GM12801 (cell line): ENCODE results near the gene FAM90A1.
"Not testable (repeated sequence)": the region's sequence is repeated elsewhere in the genome, so short reads cannot be mapped to it uniquely, and the experiment has no call there.

Source experiments
- TF ChIP-seq, protein P1 (sequence below): IDR thresholded peaks from one replicate; pipeline ENCODE4 v1.5.1; 2011; ENCODE audit warnings: control low read depth; ENCODE audit not compliant: insufficient read length; ENCODE audit errors: extremely low read depth

The FAM90A1 gene, protein sequence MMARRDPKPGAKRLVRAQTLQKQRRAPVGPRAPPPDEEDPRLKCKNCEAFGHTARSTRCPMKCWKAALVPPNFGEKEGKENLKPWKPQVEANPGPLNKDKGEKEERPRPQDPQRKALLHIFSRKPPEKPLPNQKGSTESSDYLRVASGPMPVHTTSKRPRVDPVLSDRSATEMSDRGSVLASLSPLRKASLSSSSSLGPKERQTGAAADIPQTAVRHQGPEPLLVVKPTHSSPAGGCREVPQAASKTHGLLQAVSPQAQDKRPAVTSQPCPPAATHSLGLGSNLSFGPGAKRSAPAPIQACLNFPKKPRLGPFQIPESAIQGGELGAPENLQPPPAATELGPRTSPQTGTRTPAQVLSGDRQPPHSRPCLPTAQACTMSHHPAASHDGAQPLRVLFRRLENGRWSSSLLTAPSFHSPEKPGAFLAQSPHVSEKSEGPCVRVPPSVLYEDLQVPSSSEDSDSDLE

DNA sequence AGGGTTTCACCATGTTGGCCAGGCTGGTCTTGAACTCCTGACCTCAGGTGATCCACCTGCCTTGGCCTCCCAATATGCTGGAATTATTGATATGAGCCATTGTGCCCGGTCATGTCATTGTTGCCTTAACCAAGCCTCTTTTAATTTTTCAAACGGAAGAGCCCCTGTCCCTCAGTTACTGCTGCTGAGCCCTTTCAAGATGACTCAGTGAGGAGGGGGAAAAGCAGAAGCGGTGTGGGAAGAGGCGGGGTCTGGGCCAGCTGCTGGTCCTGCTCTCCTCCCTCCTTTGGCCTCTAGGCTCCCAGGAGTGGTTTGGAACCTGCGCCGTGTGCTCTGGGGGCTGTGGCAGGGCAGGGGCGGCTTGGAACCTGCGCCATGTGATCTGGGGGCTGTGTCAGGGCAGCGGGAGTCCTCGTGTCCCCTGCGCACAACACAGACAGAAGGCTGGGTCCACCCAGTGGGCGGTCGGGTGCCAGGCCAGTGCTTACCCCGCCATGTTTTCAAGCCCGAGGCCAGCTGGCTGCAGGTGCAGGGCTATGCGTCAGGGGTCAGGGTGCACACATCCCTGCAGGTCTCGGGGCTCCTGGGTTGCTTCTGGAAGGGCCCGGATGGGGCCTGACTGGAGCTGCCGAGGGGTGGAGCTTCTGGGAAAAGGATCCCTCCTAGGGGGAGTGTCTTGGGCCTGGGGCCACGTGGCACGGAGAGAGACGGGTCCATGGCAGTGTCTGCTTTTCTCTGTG lies at the start of gene FAM90A1:
TSS of gene FAM90A1 (minus strand) at position 627 of the 740 bp plus-strand sequence. CDS start 2,786 bp downstream, outside the sequence.
- TF ChIP-seq, protein P1, sequence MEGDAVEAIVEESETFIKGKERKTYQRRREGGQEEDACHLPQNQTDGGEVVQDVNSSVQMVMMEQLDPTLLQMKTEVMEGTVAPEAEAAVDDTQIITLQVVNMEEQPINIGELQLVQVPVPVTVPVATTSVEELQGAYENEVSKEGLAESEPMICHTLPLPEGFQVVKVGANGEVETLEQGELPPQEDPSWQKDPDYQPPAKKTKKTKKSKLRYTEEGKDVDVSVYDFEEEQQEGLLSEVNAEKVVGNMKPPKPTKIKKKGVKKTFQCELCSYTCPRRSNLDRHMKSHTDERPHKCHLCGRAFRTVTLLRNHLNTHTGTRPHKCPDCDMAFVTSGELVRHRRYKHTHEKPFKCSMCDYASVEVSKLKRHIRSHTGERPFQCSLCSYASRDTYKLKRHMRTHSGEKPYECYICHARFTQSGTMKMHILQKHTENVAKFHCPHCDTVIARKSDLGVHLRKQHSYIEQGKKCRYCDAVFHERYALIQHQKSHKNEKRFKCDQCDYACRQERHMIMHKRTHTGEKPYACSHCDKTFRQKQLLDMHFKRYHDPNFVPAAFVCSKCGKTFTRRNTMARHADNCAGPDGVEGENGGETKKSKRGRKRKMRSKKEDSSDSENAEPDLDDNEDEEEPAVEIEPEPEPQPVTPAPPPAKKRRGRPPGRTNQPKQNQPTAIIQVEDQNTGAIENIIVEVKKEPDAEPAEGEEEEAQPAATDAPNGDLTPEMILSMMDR = not testable (repeated sequence)

DNA sequence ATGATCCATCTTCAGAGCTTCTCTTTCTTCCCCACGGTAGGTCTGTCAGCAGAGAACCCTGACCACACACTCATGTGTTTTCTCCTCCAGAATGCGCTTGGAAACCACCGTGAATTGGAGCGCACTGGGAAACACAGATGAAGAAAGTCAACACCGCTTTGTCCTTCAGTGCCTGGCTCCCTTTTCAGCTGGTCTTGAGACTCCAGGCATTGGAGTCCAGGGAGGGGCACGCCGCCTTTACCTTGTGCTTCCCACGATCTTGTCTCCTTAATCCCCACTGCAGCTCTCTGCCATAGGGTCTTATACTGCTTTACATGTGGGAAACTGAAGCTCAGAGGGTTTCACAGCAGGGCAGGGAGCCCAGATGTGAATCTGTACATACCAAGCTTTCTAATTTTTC lies 1.1 kb downstream of the FAM90A1 start:
- TF ChIP-seq, protein P1 = no peak
